KMS-11 (cell line): ENCODE results near the gene PLIN3.

Source experiments
- H2AFZ ChIP-seq: fragments of 200-600 bp; sonication (generic); 2 replicates; pipeline ENCODE4 v1.6.1; 2016; ENCODE audit warnings: antibody characterized with exemption, mixed run types, low read depth
- H3K27ac ChIP-seq: fragments of 200-600 bp; sonication (generic); 2 replicates; pipeline ENCODE4 v1.6.1; 2016; ENCODE audit warnings: mild to moderate bottlenecking, mixed run types
- H3K27me3 ChIP-seq: fragments of 200-600 bp; sonication (generic); 2 replicates; pipeline ENCODE4 v1.6.1; 2017; ENCODE audit warnings: mild to moderate bottlenecking, low read depth, mixed run types, moderate library complexity; ENCODE audit not compliant: insufficient read depth
- H3K36me3 ChIP-seq: fragments of 200-600 bp; sonication (generic); 2 replicates; pipeline ENCODE4 v1.6.1; 2017; ENCODE audit warnings: mild to moderate bottlenecking, mixed run types; ENCODE audit not compliant: insufficient read depth
- H3K4me1 ChIP-seq: fragments of 200-600 bp; sonication (generic); 2 replicates; pipeline ENCODE4 v1.6.1; 2016; ENCODE audit warnings: mild to moderate bottlenecking, low read depth, mixed run types; ENCODE audit not compliant: poor library complexity, severe bottlenecking
- H3K4me2 ChIP-seq: fragments of 200-600 bp; sonication (generic); 2 replicates; pipeline ENCODE4 v1.7.0; 2016; ENCODE audit warnings: mild to moderate bottlenecking, mixed run types
- H3K4me3 ChIP-seq: fragments of 200-600 bp; sonication (generic); IDR thresholded peaks from 2 replicates; pipeline ENCODE4 v1.6.1; 2017; ENCODE audit warnings: low read depth, low read length, mixed read lengths; ENCODE audit not compliant: insufficient read depth
- H3K79me2 ChIP-seq: fragments of 200-600 bp; sonication (generic); 2 replicates; pipeline ENCODE4 v1.6.1; 2016; ENCODE audit warnings: low read depth, mixed run types; ENCODE audit not compliant: insufficient read depth
- H3K9ac ChIP-seq: fragments of 200-600 bp; sonication (generic); 2 replicates; pipeline ENCODE4 v1.6.1; 2016; ENCODE audit warnings: mild to moderate bottlenecking, mixed run types
- H4K20me1 ChIP-seq: fragments of 200-600 bp; sonication (generic); 2 replicates; pipeline ENCODE4 v1.6.1; 2016; ENCODE audit warnings: mild to moderate bottlenecking, mixed run types; ENCODE audit not compliant: insufficient read depth
- CTCF ChIP-seq: fragments of 200-600 bp; sonication (generic); conservative IDR thresholded peaks from 2 replicates; pipeline ENCODE4 v1.6.1; 2017; ENCODE audit warnings: low read depth, mild to moderate bottlenecking, antibody characterized with exemption, low read length, moderate library complexity, mixed read lengths

The PLIN3 gene

GRCh38 chr19:4878491-4878968, 11.1 kb upstream of the PLIN3 start:
- H3K36me3 ChIP-seq = no peaks in the 10 kb centered on the region
- no peak overlapping the region for H3K4me3 ChIP-seq
- no peaks in the 10 kb centered on the region for H4K20me1 ChIP-seq
- no peak overlapping the region for H2AFZ ChIP-seq
- H3K4me2 ChIP-seq = no peak overlapping the region
- no peak overlapping the region for H3K9ac ChIP-seq
- no peaks in the 10 kb centered on the region for H3K79me2 ChIP-seq
- H3K27me3 ChIP-seq = no peaks in the 10 kb centered on the region
- no peaks in the 10 kb centered on the region for H3K4me1 ChIP-seq
- no peak for TF ChIP-seq CTCF
- H3K27ac ChIP-seq = no peak overlapping the region

GRCh38 chr19:4877753-4878490, 10.5 kb upstream of the PLIN3 start:
- no peak overlapping the region for H2AFZ ChIP-seq
- H3K79me2 ChIP-seq = no peaks in the 10 kb centered on the region
- no peak overlapping the region for H3K9ac ChIP-seq
- H3K36me3 ChIP-seq = no peaks in the 10 kb centered on the region
- no peaks in the 10 kb centered on the region for H3K27me3 ChIP-seq
- no peak overlapping the region for H3K27ac ChIP-seq
- no peaks in the 10 kb centered on the region for H4K20me1 ChIP-seq
- H3K4me2 ChIP-seq = no peak overlapping the region
- no peaks in the 10 kb centered on the region for H3K4me1 ChIP-seq
- no peak for TF ChIP-seq CTCF
- H3K4me3 ChIP-seq = no peak overlapping the region

DNA sequence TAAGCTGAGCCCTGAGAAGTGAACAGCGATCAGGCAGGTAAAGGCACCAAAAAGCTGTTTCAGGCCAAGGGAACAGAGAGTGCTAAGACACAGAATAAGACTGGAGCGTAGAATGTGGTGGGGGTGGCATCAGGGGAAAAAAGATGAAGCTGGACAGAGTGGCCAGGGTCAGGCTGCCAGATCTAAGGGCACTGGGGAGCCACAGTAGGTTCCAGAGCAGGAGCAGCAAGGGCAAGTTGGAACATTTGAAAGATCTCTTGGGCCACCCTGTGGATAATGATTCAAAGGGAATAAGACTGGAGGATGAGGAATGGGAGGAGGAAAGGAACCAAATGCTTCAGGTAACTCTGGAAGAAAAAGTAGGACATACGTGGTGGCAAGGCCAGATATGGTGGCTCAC, 6.5 kb upstream of the PLIN3 start:
- TF ChIP-seq CTCF = no peak
- Histone ChIP-seq H3K27ac (no peak overlapping the region), H3K9ac (no peak overlapping the region), H3K36me3 (no peaks in the 10 kb centered on the region), H3K4me1 (no peaks in the 10 kb centered on the region), H3K79me2 (no peaks in the 10 kb centered on the region), H2AFZ (no peak overlapping the region), H4K20me1 (no peaks in the 10 kb centered on the region), H3K27me3 (no peaks in the 10 kb centered on the region; the same call in 1 of the 2 replicates), H3K4me2 (no peak overlapping the region), H3K4me3 (no peak overlapping the region)

- Histone ChIP-seq H3K4me1 (no peaks in the 10 kb centered on the region), H3K27ac (no peak overlapping the region), H3K4me2 (no peak overlapping the region), H3K9ac (no peak overlapping the region), H2AFZ (no peak overlapping the region), H3K27me3 (no peaks in the 10 kb centered on the region; the same call in 1 of the 2 replicates), H3K36me3 (no peaks in the 10 kb centered on the region), H3K79me2 (no peaks in the 10 kb centered on the region), H3K4me3 (no peak overlapping the region), H4K20me1 (no peaks in the 10 kb centered on the region)
- no peak for TF ChIP-seq CTCF
These were observed 4.2 kb upstream of the PLIN3 start for GRCh38 chr19:4871711-4872110.
